Fibroblast of lung (primary cell): ENCODE results near the gene LRP1-AS. TPM values are rescaled to one million over a fixed set of nuclear protein-coding genes. Genes with fewer than 3 reads are reported as not detected.
A peak's percentile ranks its signal among the peaks of the same experiment; 100 is the strongest.

Experiments
- DNase-seq, 2 donors: peaks; one replicate each; pipeline versions ENCODE4 v3.0.0 to v3.0.0-alpha.2; 2010; ENCODE audit warnings: low read depth in 2 of 2
- H2AFZ ChIP-seq: 2 replicates; pipeline ENCODE4 v1.5.1; 2012; ENCODE audit warnings: low read length, control low read depth, inconsistent platforms
- H3K27ac ChIP-seq: 2 replicates; pipeline ENCODE4 v1.5.1; 2011; ENCODE audit warnings: low read length, control low read depth; ENCODE audit not compliant: insufficient read depth
- H3K27me3 ChIP-seq: 2 replicates; pipeline ENCODE4 v1.5.1; 2011; ENCODE audit warnings: mild to moderate bottlenecking, low read length; ENCODE audit not compliant: control insufficient read depth, insufficient read depth
- H3K36me3 ChIP-seq: 2 replicates; pipeline ENCODE4 v1.5.1; 2011; ENCODE audit warnings: low read length; ENCODE audit not compliant: control insufficient read depth, insufficient read depth
- H3K4me1 ChIP-seq: 2 replicates; pipeline ENCODE4 v1.5.1; 2011; ENCODE audit warnings: low read length; ENCODE audit not compliant: control insufficient read depth, insufficient read depth; ENCODE audit errors: extremely low read depth
- H3K4me2 ChIP-seq: 2 replicates; pipeline ENCODE4 v1.5.1; 2011; ENCODE audit warnings: low read length, control low read depth; ENCODE audit not compliant: insufficient read depth; ENCODE audit errors: extremely low read depth
- H3K4me3 ChIP-seq, 4 experiments: fragments of 200-600 bp in 1 of 4; sonication (generic) in 1 of 4; replicated peaks in 1 of 4; 2 replicates each; pipeline ENCODE4 v1.5.1; 2011 to 2016; ENCODE audit warnings: low read length in 4 of 4, low read depth in 3 of 4, mild to moderate bottlenecking in 3 of 4, control low read depth in 2 of 4, inconsistent platforms in 1 of 4, mixed read lengths in 1 of 4; ENCODE audit not compliant: insufficient read depth in 1 of 4; ENCODE audit errors: control extremely low read depth in 1 of 4
- H3K79me2 ChIP-seq: 2 replicates; pipeline ENCODE4 v1.5.1; 2012; ENCODE audit warnings: mild to moderate bottlenecking, low read length, inconsistent platforms; ENCODE audit not compliant: control insufficient read depth, insufficient read depth
- H3K9ac ChIP-seq: 2 replicates; pipeline ENCODE4 v1.5.1; 2011; ENCODE audit warnings: mild to moderate bottlenecking, low read length, control low read depth; ENCODE audit not compliant: insufficient read depth
- H3K9me3 ChIP-seq: 2 replicates; pipeline ENCODE4 v1.5.1; 2012; ENCODE audit warnings: low read depth, low read length; ENCODE audit not compliant: control insufficient read depth, insufficient read depth
- H4K20me1 ChIP-seq: 2 replicates; pipeline ENCODE4 v1.5.1; 2011; ENCODE audit warnings: low read length; ENCODE audit not compliant: control insufficient read depth, insufficient read depth; ENCODE audit errors: extremely low read depth
- EZH2 ChIP-seq: IDR thresholded peaks from 2 replicates; pipeline ENCODE4 v1.5.1; 2012; ENCODE audit warnings: low read length, control low read depth, mild to moderate bottlenecking; ENCODE audit errors: missing control alignments
- polyA plus RNA-seq, 2 donors: library from polyadenylated mRNA; depleted of rRNA in 1 of 2; stranded (reverse) in 1 of 2; unstranded in 1 of 2; fragments of >200 nt; gene quantifications; 2 replicates each; pipeline ENCODE4 v1.2.1, GENCODE V29; 2011 to 2012; ENCODE audit warnings: missing spikeins in 1 of 2
- total RNA-seq: library from RNA; depleted of rRNA; stranded (reverse); fragments of >200 nt; gene quantifications from 2 replicates; pipeline ENCODE4 v1.2.1, GENCODE V29; 2014
- TF ChIP-seq, protein P1 (sequence below), 2 donors: IDR thresholded peaks in 1 of 2; conservative IDR thresholded peaks in 1 of 2; 1 replicate in 1 of 2; 2 replicates in 1 of 2; pipeline ENCODE4 v1.5.1; 2011 to 2012; ENCODE audit warnings: low read length in 2 of 2, control low read depth in 1 of 2, inconsistent platforms in 1 of 2, low read depth in 1 of 2, mild to moderate bottlenecking in 1 of 2

Gene LRP1-AS
- total and polyA plus RNA-seq, 2 donors (not counting 1 experiment from before 2014, with no cell fraction given) = not detected

DNA sequence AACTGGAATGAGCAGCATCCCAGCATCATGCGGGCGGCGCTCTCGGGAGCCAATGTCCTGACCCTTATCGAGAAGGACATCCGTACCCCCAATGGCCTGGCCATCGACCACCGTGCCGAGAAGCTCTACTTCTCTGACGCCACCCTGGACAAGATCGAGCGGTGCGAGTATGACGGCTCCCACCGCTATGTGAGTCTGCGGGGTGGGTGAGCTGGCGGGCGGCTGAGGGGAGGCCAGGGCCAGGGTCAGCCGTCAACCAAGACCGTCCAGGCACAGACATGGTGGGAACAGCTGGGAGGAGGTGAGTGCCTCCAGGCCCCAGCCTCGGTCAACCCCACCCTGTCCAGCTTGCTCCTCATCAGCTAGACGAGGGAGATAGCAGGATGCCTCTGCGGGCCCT is 43.4 kb upstream of the LRP1-AS start:
- no peaks in the 10 kb centered on the region for H3K9me3 ChIP-seq
- H3K27me3 ChIP-seq = no peaks in the 10 kb centered on the region
- no peak overlapping the region for H3K4me2 ChIP-seq
- no peak for DNase-seq
- no peaks in the 10 kb centered on the region for H4K20me1 ChIP-seq
- no peaks in the 10 kb centered on the region for H3K4me1 ChIP-seq
- H3K79me2 ChIP-seq = no peaks in the 10 kb centered on the region
- H2AFZ ChIP-seq = no peak overlapping the region
- TF ChIP-seq, protein P1, sequence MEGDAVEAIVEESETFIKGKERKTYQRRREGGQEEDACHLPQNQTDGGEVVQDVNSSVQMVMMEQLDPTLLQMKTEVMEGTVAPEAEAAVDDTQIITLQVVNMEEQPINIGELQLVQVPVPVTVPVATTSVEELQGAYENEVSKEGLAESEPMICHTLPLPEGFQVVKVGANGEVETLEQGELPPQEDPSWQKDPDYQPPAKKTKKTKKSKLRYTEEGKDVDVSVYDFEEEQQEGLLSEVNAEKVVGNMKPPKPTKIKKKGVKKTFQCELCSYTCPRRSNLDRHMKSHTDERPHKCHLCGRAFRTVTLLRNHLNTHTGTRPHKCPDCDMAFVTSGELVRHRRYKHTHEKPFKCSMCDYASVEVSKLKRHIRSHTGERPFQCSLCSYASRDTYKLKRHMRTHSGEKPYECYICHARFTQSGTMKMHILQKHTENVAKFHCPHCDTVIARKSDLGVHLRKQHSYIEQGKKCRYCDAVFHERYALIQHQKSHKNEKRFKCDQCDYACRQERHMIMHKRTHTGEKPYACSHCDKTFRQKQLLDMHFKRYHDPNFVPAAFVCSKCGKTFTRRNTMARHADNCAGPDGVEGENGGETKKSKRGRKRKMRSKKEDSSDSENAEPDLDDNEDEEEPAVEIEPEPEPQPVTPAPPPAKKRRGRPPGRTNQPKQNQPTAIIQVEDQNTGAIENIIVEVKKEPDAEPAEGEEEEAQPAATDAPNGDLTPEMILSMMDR (conservative IDR thresholded peaks at IDR 0.05 in 1 of 2, IDR thresholded peaks at IDR 0.05 in 1 of 2; ENCODE audit: low read depth in 1 of 2, low read length in 2 of 2) = no peak
- TF ChIP-seq EZH2 = no peak
- peaks cover 83% of the 10 kb centered on the region for H3K36me3 ChIP-seq
- H3K4me3 ChIP-seq = no peak overlapping the region
- no peak overlapping the region for H3K27ac ChIP-seq
- H3K9ac ChIP-seq = no peak overlapping the region

DNA sequence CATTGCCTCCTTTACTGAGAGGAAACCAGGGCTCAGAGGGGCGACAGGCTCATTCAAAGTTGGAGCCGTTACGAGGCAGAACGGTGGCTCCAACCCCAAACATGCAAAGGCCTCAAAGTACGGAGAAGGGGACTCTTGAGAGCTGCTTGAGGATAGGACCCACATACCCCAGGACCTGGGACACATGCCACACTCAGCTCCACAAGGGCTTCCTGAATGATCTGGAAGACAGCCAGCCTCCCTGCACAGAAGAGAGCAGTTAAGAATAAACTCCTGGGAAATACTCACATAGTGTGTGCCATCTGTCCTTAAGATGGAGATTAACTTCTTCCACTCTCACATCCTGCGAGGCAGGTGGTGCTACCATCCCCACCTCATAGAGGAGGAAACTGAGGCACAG is 42.6 kb upstream of the LRP1-AS start:
- Histone ChIP-seq H3K27me3 (no peaks in the 10 kb centered on the region), H3K4me1 (no peaks in the 10 kb centered on the region), H3K4me2 (no peak overlapping the region), H2AFZ (no peak overlapping the region), H3K9ac (no peak overlapping the region), H3K36me3 (peaks cover 82% of the 10 kb centered on the region), H3K79me2 (no peaks in the 10 kb centered on the region), H3K4me3 (no peak overlapping the region), H3K27ac (no peak overlapping the region), H3K9me3 (no peaks in the 10 kb centered on the region), H4K20me1 (no peaks in the 10 kb centered on the region)
- peak in 1 of 2 donors; percentile 35 for DNase-seq
- TF ChIP-seq EZH2 = no peak
- TF ChIP-seq, protein P1 (conservative IDR thresholded peaks at IDR 0.05 in 1 of 2, IDR thresholded peaks at IDR 0.05 in 1 of 2; ENCODE audit: low read depth in 1 of 2, low read length in 2 of 2) = no peak

DNA sequence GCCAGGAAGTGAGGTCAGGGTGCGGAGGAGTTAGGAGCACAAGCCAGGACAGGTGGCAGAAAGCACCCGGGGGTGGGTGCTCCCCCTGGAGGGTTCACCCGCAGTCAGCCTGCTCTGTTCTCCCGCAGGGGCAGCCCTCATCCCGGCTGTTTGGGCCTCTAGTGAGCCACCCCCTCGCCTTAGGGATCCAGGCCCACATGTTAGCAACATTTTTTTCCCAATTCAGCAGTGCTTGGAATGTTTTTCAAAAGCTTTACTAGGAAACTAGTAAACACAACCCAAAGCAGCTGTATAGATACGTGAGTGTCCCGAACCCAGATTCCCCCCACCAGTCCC is 40.6 kb upstream of the LRP1-AS start:
- H4K20me1 ChIP-seq = no peaks in the 10 kb centered on the region

More for the DNA sequence above, 40.6 kb upstream of the LRP1-AS start:
- Histone ChIP-seq H2AFZ (no peak overlapping the region), H3K4me1 (no peaks in the 10 kb centered on the region), H3K9ac (no peak overlapping the region), H3K4me2 (no peak overlapping the region), H3K27me3 (no peaks in the 10 kb centered on the region), H3K4me3 (no peak overlapping the region), H3K79me2 (no peaks in the 10 kb centered on the region), H3K27ac (no peak overlapping the region), H3K36me3 (peaks cover 82% of the 10 kb centered on the region), H3K9me3 (no peaks in the 10 kb centered on the region)
- TF ChIP-seq EZH2 = no peak
- TF ChIP-seq, protein P1 (conservative IDR thresholded peaks at IDR 0.05 in 1 of 2, IDR thresholded peaks at IDR 0.05 in 1 of 2; ENCODE audit: low read depth in 1 of 2, low read length in 2 of 2) = no peak
- DNase-seq = no peak
